Hepatocyte (in vitro differentiated cells): ENCODE data around the gene EIPR1.

Source experiments
- EZH2 ChIP-seq: fragments of 200-600 bp; sonication (generic); IDR thresholded peaks from 2 replicates; pipeline ENCODE4 v1.6.1; 2016; ENCODE audit warnings: antibody characterized with exemption, mild to moderate bottlenecking, borderline replicate concordance
- EZH2phosphoT487 ChIP-seq: fragments of 200-600 bp; sonication (generic); IDR thresholded peaks from one replicate; pipeline ENCODE4 v1.6.1; 2018; ENCODE audit warnings: antibody characterized with exemption, mild to moderate bottlenecking, low read depth, moderate library complexity; ENCODE audit not compliant: unreplicated experiment, severe bottlenecking
- TF ChIP-seq, protein P1 (sequence below): fragments of 200-600 bp; sonication (generic); IDR thresholded peaks from 2 replicates; pipeline ENCODE4 v1.5.1; 2016; ENCODE audit warnings: antibody characterized with exemption, mild to moderate bottlenecking; ENCODE audit not compliant: poor library complexity

DNA sequence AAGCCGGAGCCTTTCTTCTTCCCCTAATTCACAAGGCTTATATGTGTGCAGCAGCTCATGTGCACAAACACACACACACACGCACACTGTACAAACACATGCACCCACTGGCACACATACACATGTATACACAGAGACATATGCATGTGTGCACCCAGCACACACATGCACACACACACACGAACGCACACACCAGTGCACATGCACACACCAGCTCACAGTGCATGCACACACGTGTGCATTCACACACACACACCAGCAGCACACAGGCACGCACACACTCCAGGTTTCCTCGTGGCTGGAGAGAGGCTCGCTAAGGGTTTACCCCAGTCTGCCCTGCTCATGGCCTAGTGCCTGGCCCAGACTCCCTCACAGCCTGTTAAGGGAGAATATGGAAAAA is 234.0 kb downstream of the EIPR1 start:
- TF ChIP-seq, protein P1, sequence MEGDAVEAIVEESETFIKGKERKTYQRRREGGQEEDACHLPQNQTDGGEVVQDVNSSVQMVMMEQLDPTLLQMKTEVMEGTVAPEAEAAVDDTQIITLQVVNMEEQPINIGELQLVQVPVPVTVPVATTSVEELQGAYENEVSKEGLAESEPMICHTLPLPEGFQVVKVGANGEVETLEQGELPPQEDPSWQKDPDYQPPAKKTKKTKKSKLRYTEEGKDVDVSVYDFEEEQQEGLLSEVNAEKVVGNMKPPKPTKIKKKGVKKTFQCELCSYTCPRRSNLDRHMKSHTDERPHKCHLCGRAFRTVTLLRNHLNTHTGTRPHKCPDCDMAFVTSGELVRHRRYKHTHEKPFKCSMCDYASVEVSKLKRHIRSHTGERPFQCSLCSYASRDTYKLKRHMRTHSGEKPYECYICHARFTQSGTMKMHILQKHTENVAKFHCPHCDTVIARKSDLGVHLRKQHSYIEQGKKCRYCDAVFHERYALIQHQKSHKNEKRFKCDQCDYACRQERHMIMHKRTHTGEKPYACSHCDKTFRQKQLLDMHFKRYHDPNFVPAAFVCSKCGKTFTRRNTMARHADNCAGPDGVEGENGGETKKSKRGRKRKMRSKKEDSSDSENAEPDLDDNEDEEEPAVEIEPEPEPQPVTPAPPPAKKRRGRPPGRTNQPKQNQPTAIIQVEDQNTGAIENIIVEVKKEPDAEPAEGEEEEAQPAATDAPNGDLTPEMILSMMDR, result no peak
- TF ChIP-seq EZH2phosphoT487 (no peak), EZH2 (no peak)
